HepG2 (cell line): ENCODE data around the gene CAVIN2. TPM values are rescaled to one million over a fixed set of nuclear protein-coding genes. Genes with fewer than 3 reads are reported as not detected.

Experiments used
- ATAC-seq: fragments of 200-7000 bp; cut with Tn5 transposase; 3 replicates; pipeline ENCODE4 v1.9.1; 2020; ENCODE audit warnings: mild to moderate bottlenecking, moderate library complexity
- BruUV-seq: library from RNA; stranded (reverse); fragments of 400-500 nt; replicated peaks from 2 replicates; lab custom pipeline; 2021; lab: Mats Ljungman, UMichigan
- CTCF ChIA-PET: fragments of 300-600 bp; formaldehyde crosslinking; extraction: SDS; loops from one replicate; lab custom pipeline; 2021; ENCODE audit warnings: low total read pairs, inconsistent platforms, low intra/inter-chr PET ratio; lab: Yijun Ruan, JAX
- POLR2A ChIA-PET: fragments of 350-600 bp; sonication (Branson Sonifier 250); formaldehyde crosslinking; loops from one replicate; lab custom pipeline; 2020; ENCODE audit warnings: antibody characterized with exemption, inconsistent platforms; lab: Yijun Ruan, JAX
- DNase-seq: peaks from one replicate; pipeline ENCODE4 v3.0.0-alpha.2; 2015; ENCODE audit warnings: low spot score
- FAIRE-seq: peaks from 3 replicates; lab custom pipeline; 2011; peaks lifted over from hg19 to GRCh38; lab: Jason Lieb, UNC
- H2AFZ ChIP-seq: one replicate; pipeline ENCODE4 v1.6.1; 2011; ENCODE audit warnings: low read length, inconsistent platforms
- H3K27ac ChIP-seq: fragments of 300-600 bp; 3 replicates; pipeline ENCODE4 v1.8.0; 2011; ENCODE audit warnings: mixed run types, mild to moderate bottlenecking, mixed read lengths, low read length, inconsistent platforms; ENCODE audit not compliant: insufficient read depth; ENCODE audit errors: extremely low read length
- H3K27me3 ChIP-seq, 2 experiments: fragments of 200-600 bp in 1 of 2; 2 replicates in 1 of 2; 3 replicates in 1 of 2; pipeline versions ENCODE4 v1.6.0 to v1.8.0; 2011; ENCODE audit warnings: low read length in 2 of 2, mild to moderate bottlenecking in 2 of 2, moderate library complexity in 2 of 2, inconsistent platforms in 1 of 2; ENCODE audit not compliant: insufficient read depth in 2 of 2, control insufficient read depth in 1 of 2
- H3K36me3 ChIP-seq, 2 experiments: fragments of 200-600 bp in 1 of 2; replicated peaks in 1 of 2; 2 replicates in 1 of 2; 3 replicates in 1 of 2; pipeline versions ENCODE4 v1.5.1 to v1.8.0; 2011; ENCODE audit warnings: low read length in 2 of 2, inconsistent platforms in 1 of 2; ENCODE audit not compliant: insufficient read depth in 2 of 2, control insufficient read depth in 1 of 2
- H3K4me1 ChIP-seq: 2 replicates; pipeline ENCODE4 v1.5.1; 2012; ENCODE audit warnings: low read length, inconsistent platforms; ENCODE audit not compliant: insufficient read depth
- H3K4me2 ChIP-seq: 2 replicates; pipeline ENCODE4 v1.6.0; 2011; ENCODE audit warnings: low read depth, low read length, inconsistent platforms
- H3K4me3 ChIP-seq, 3 experiments: fragments of 200-600 bp in 1 of 3; sonication (generic), shearing (Covaris generic) in 1 of 3; replicated peaks in 1 of 3; 2 replicates each; pipeline ENCODE4 v1.5.1; 2011 to 2016; ENCODE audit warnings: low read length in 3 of 3, inconsistent platforms in 2 of 3, low read depth in 2 of 3, mild to moderate bottlenecking in 2 of 3, control low read depth in 1 of 3, mixed read lengths in 1 of 3; ENCODE audit not compliant: insufficient read depth in 1 of 3
- H3K79me2 ChIP-seq: one replicate; pipeline ENCODE4 v1.6.1; 2011; ENCODE audit warnings: low read length, inconsistent platforms; ENCODE audit not compliant: insufficient read depth
- H3K9ac ChIP-seq: 2 replicates; pipeline ENCODE4 v1.6.0; 2011; ENCODE audit warnings: mild to moderate bottlenecking, low read depth, low read length, inconsistent platforms; ENCODE audit not compliant: insufficient read depth
- H3K9me3 ChIP-seq: 2 replicates; pipeline ENCODE4 v1.5.1; 2012; ENCODE audit warnings: mild to moderate bottlenecking, low read length
- H4K20me1 ChIP-seq: 2 replicates; pipeline ENCODE4 v1.6.0; 2011; ENCODE audit warnings: inconsistent platforms, mild to moderate bottlenecking, low read length, moderate library complexity; ENCODE audit not compliant: insufficient read depth
- FOXM1 ChIP-seq: sonication (generic); formaldehyde crosslinking; IDR thresholded peaks from 2 replicates; pipeline ENCODE4 v1.5.0; 2020; ENCODE audit warnings: missing genetic modification reagents
- GPN1 ChIP-seq: sonication (generic); formaldehyde crosslinking; IDR thresholded peaks from 2 replicates; pipeline ENCODE4 v1.5.1; 2020; ENCODE audit warnings: missing genetic modification reagents, borderline replicate concordance
- MNT ChIP-seq: fragments of 450-650 bp; IDR thresholded peaks from 2 replicates; pipeline ENCODE4 v1.6.1; 2016
- MXD3 ChIP-seq: IDR thresholded peaks from 2 replicates; pipeline ENCODE4 v1.6.1; 2016; ENCODE audit warnings: mild to moderate bottlenecking, missing biosample characterization, missing genetic modification reagents
- ZBTB3 ChIP-seq: sonication (generic); formaldehyde crosslinking; IDR thresholded peaks from 2 replicates; pipeline ENCODE4 v1.4.0; 2020; ENCODE audit warnings: low read depth, mild to moderate bottlenecking, moderate library complexity, missing genetic modification reagents, borderline replicate concordance
- WGBS: methylation state at CpG from one replicate; pipeline ENCODE4 v1.1.6; 2017; ENCODE audit warnings: low lambda C conversion rate; 5-methylcytosine and 5-hydroxymethylcytosine counted together
- in situ Hi-C: cut with HindIII; loops from 2 replicates; pipeline ENCODE4 v1.10.0; 2017; ENCODE audit warnings: low pct_unique_long_range_greater_than_20kb; ENCODE audit not compliant: extremely low pct_ligation_motif_present
- intact Hi-C: fragments of 100-400 bp; cut with micrococcal nuclease; formaldehyde crosslinking; loops from one replicate; pipeline ENCODE4 v1.10.0; 2022; ENCODE audit not compliant: unreplicated experiment
- polyA plus RNA-seq, 8 experiments: library from polyadenylated mRNA; depleted of rRNA in 3 of 8; stranded (reverse) in 7 of 8; unstranded in 1 of 8; fragments of >200 nt; fragmentation: Illumina TruSeq in 4 of 8; extraction: Trizol in 4 of 8; gene quantifications; 2 replicates each; pipeline versions ENCODE4 v1.2.1 to v1.2.3, GENCODE V29; 2011 to 2016; ENCODE audit warnings: low read depth in 4 of 8, missing spikeins in 1 of 8, mixed read lengths in 1 of 8; ENCODE audit not compliant: insufficient read depth in 1 of 8
- total RNA-seq, 5 experiments: library from RNA; depleted of rRNA; stranded (reverse); fragments of >200 nt; fragmentation: Illumina TruSeq; extraction: Trizol; gene quantifications; 2 replicates each; pipeline ENCODE4 v1.2.3, GENCODE V29; 2016; ENCODE audit warnings: low read depth in 1 of 5

The CAVIN2 gene
- total and polyA plus RNA-seq, 2 of the 13 experiments (the other 11 are each of a cell fraction or from before 2014, with no cell fraction given), result 7.6 to 38.8 TPM

GRCh38 chr2:191859681-191860080 is 12.8 kb upstream of the CAVIN2 start:
- CTCF ChIA-PET, result no interaction called here
- no peak for FAIRE-seq
- no peaks in the 10 kb centered on the region for H3K27me3 ChIP-seq
- TF ChIP-seq MXD3, result no peak
- no peak for TF ChIP-seq GPN1
- no peak for TF ChIP-seq ZBTB3 (CRISPR knock-in tag)
- TF ChIP-seq, all 625 proteins: peak for 0
- Histone ChIP-seq H2AFZ (no peak overlapping the region), H3K27ac (no peak overlapping the region), H3K36me3 (no peaks in the 10 kb centered on the region), H3K79me2 (no peaks in the 10 kb centered on the region), H3K9ac (no peak overlapping the region), H3K4me2 (no peak overlapping the region), H4K20me1 (no peaks in the 10 kb centered on the region), H3K4me1 (peaks cover 69% of the 10 kb centered on the region), H3K4me3 (no peak overlapping the region), H3K9me3 (peaks cover 6% of the 10 kb centered on the region; the same call in 1 of the 2 replicates)
- in situ Hi-C loops, result no loop called here
- BruUV-seq, result no TSS peak
- POLR2A ChIA-PET, result interaction anchor here (2.2 kb wide), 1 partner anchor 13 kb away, joined by 8 read pairs; the partner anchor contains the start of gene CAVIN2
- intact Hi-C loops, result loop anchor here (10.0 kb wide), 1 partner anchor 175 kb away; no protein-coding TSS in a partner anchor
- DNase-seq (no peak), ATAC-seq (no peak)
- WGBS, result 97% methylated on average over 1 of the region's 1 CpG

GRCh38 chr2:191857886-191858285 is 11.0 kb upstream of the CAVIN2 start:
- FAIRE-seq (no peak), DNase-seq (no peak), ATAC-seq (no peak)
- Histone ChIP-seq H3K27ac (no peak overlapping the region), H3K36me3 (no peaks in the 10 kb centered on the region), H3K4me3 (no peak overlapping the region), H4K20me1 (no peaks in the 10 kb centered on the region), H2AFZ (no peak overlapping the region), H3K27me3 (no peaks in the 10 kb centered on the region), H3K79me2 (no peaks in the 10 kb centered on the region), H3K9me3 (peaks cover 6% of the 10 kb centered on the region; the same call in 1 of the 2 replicates), H3K4me1 (peaks cover 63% of the 10 kb centered on the region), H3K4me2 (no peak overlapping the region), H3K9ac (no peak overlapping the region)
- in situ Hi-C loops (no loop called here), intact Hi-C loops (no loop called here)
- TF ChIP-seq FOXM1 (no peak), MNT (no peak)
- ChIA-PET POLR2A (interaction anchor here (2.2 kb wide), 1 partner anchor 11 kb away, joined by 8 read pairs; the partner anchor contains the start of gene CAVIN2), CTCF (no interaction called here)
- BruUV-seq, result no TSS peak
- WGBS, result 98% methylated on average over 3 of the region's 3 CpGs
